Gastrocnemius medialis (tissue), 4 donors: Measurements from ENCODE around the gene RAB14.

Source experiments
- CTCF ChIP-seq, 5 experiments: fragments of 450-650 bp in 3 of 5; fragments of 200-600 bp in 2 of 5; sonication (generic) in 2 of 5; IDR thresholded peaks in 4 of 5; conservative IDR thresholded peaks in 1 of 5; 1 replicate in 4 of 5; 2 replicates in 1 of 5; pipeline ENCODE4 v1.5.1; 2016 to 2019; ENCODE audit warnings: antibody characterized with exemption in 5 of 5, mild to moderate bottlenecking in 3 of 5, moderate library complexity in 3 of 5
- POLR2A ChIP-seq, 2 donors: fragments of 450-650 bp; IDR thresholded peaks; one replicate each; pipeline ENCODE4 v1.6.1; 2017; ENCODE audit warnings: antibody characterized with exemption in 2 of 2, mild to moderate bottlenecking in 2 of 2, moderate library complexity in 2 of 2

GRCh38 chr9:121182989-121183388, 18.7 kb downstream of the RAB14 start:
- TF ChIP-seq POLR2A (IDR thresholded peaks at IDR 0.05) (no peak), CTCF (IDR thresholded peaks at IDR 0.05 in 4 of 5, conservative IDR thresholded peaks at IDR 0.05 in 1 of 5) (no peak)
